GM19468 (cell line): ENCODE results near the gene IL17RD.

Experiments used
- ATAC-seq: cut with Tn5 transposase; IDR thresholded peaks from one replicate; pipeline ENCODE4 v1.9.1; 2021; ENCODE audit warnings: mild to moderate bottlenecking, moderate library complexity, moderate number of reproducible peaks; ENCODE audit not compliant: unreplicated experiment; ENCODE audit errors: extremely low read depth

The IL17RD gene

DNA sequence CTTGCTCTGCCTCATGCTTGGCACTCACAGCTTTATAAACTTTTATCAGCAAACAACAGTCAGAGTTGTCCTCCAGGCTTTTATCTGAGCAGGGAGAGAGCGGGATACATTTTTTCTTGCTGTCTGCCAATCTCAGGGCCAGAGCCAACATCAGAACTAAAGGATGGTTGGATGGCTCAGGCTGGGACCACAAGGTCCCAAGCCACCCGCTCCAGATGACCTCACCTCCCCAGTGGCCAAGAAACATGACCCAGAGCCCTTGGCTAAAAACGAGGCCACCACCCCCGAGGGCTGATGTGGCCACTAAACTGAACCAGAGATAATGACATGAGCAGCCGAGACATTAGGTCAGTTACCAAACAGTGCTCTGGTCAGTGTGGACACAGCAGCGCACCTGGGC, 123.5 kb downstream of the IL17RD start:
- ATAC-seq: no peak
